PFSK-1 (cell line): ENCODE measurements around the gene CTCF.

Source experiments
- FOXP2 ChIP-seq: optimal IDR thresholded peaks from 2 replicates; pipeline ENCODE3; 2011; ENCODE audit warnings: borderline replicate concordance, control low read depth, inconsistent platforms; ENCODE audit not compliant: insufficient read depth; ENCODE audit errors: extremely low read length, extremely low read depth
- POLR2AphosphoS5 ChIP-seq: IDR thresholded peaks from 2 replicates; pipeline ENCODE4 v1.6.1; 2012; ENCODE audit warnings: low read depth, mild to moderate bottlenecking, control low read depth, low read length, moderate library complexity

DNA sequence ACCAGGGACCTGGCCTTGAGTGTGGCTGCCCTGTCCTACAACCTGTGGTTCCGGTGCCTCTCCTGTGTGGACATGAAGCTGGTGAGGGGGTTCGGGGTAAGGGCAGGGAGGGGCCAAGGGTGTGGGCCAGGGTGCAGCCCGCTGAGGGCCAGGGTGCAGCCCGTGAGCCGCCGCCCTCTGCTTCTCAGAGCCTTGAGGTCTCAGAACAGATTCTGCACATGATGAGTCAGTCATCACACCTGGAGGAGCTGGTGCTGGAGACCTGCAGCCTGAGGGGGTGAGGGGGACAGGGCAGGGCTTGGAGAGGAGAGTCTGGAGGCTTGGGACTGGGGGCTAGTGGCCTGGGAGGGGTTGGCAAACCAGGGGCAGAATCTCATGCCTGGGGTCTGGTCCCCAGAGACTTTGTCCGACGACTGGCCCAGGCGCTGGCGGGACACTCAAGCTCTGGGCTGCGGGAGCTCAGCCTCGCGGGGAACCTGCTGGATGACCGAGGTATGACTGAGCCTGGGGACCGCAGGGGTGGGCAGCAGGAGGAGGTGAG, 84.9 kb downstream of the CTCF start:
- no peak for TF ChIP-seq POLR2AphosphoS5
- no peak for TF ChIP-seq FOXP2
